Lung (tissue), 12 donors: ENCODE data around the gene DPH6. TPM values are rescaled to one million over a fixed set of nuclear protein-coding genes. Genes with fewer than 3 reads are reported as not detected.

ENCODE experiments used
- ATAC-seq: fragments of 200-7000 bp; cut with Tn5 transposase; one replicate; pipeline ENCODE4 v1.9.1; 2020; ENCODE audit warnings: moderate number of reproducible peaks; ENCODE audit not compliant: insufficient read depth, low FRiP score
- DNase-seq, 3 donors: peaks; one replicate each; pipeline ENCODE4 v3.0.0-alpha.2; 2013 to 2017
- H3K27ac ChIP-seq, 2 donors: one replicate each; pipeline ENCODE4 v1.5.1; 2013; ENCODE audit warnings: mild to moderate bottlenecking in 2 of 2, moderate library complexity in 2 of 2, control low read depth in 1 of 2, inconsistent platforms in 1 of 2, low read depth in 1 of 2, low read length in 1 of 2
- H3K27me3 ChIP-seq, 3 donors: one replicate each; pipeline ENCODE4 v1.5.1; 2013; ENCODE audit warnings: low read length in 2 of 3; ENCODE audit not compliant: control insufficient read depth in 3 of 3, insufficient read depth in 3 of 3
- H3K36me3 ChIP-seq, 4 donors: one replicate each; pipeline ENCODE4 v1.5.1; 2013; ENCODE audit warnings: low read length in 4 of 4, mild to moderate bottlenecking in 1 of 4, moderate library complexity in 1 of 4; ENCODE audit not compliant: control insufficient read depth in 4 of 4, insufficient read depth in 4 of 4
- H3K4me1 ChIP-seq, 5 donors: one replicate each; pipeline ENCODE4 v1.5.1; 2013; ENCODE audit warnings: low read length in 5 of 5, mild to moderate bottlenecking in 2 of 5, moderate library complexity in 1 of 5; ENCODE audit not compliant: control insufficient read depth in 5 of 5, insufficient read depth in 5 of 5
- H3K4me3 ChIP-seq: one replicate; pipeline ENCODE4 v1.5.1; 2013; ENCODE audit warnings: mild to moderate bottlenecking, control low read depth, moderate library complexity
- H3K9ac ChIP-seq, 2 donors: one replicate each; pipeline ENCODE4 v1.5.1; 2013; ENCODE audit warnings: low read length in 2 of 2, control low read depth in 1 of 2; ENCODE audit not compliant: insufficient read depth in 1 of 2
- H3K9me3 ChIP-seq, 4 donors: one replicate each; pipeline ENCODE4 v1.5.1; 2013; ENCODE audit warnings: low read length in 3 of 4, mild to moderate bottlenecking in 1 of 4, moderate library complexity in 1 of 4; ENCODE audit not compliant: control insufficient read depth in 4 of 4, insufficient read depth in 3 of 4
- WGBS, 2 donors: extraction: QIAGEN DNeasy Blood & Tissue Kit; methylation state at CpG; one replicate each; pipeline ENCODE4 v1.1.7; 2013; 5-methylcytosine and 5-hydroxymethylcytosine counted together
- polyA plus RNA-seq, 2 donors: library from polyadenylated mRNA; stranded (reverse); fragments of 200-250 nt; gene quantifications; one replicate each; pipeline ENCODE4 v1.2.1, GENCODE V29; 2013
- total RNA-seq, 2 donors: library from RNA; depleted of rRNA in 1 of 2; stranded (reverse); fragments of >200 nt in 1 of 2; gene quantifications; one replicate each; pipeline ENCODE4 v1.2.1, GENCODE V29; 2014 to 2021
- TF ChIP-seq, protein P1 (sequence below): IDR thresholded peaks from 2 replicates; pipeline ENCODE4 v1.5.1; 2012; ENCODE audit warnings: mild to moderate bottlenecking; ENCODE audit errors: control extremely low read depth, extremely low read depth
- donor health status: control.
- donor health status: control.
- donor health status: Bipolar disorder and iron deficiency.
- donor health status: healthy.
- donor health status: DM: yes; HTN: yes; CAD: no.

Gene DPH6
- total and polyA plus RNA-seq, 4 donors = 5.5 to 55.1 (median 14.8) TPM

DNA sequence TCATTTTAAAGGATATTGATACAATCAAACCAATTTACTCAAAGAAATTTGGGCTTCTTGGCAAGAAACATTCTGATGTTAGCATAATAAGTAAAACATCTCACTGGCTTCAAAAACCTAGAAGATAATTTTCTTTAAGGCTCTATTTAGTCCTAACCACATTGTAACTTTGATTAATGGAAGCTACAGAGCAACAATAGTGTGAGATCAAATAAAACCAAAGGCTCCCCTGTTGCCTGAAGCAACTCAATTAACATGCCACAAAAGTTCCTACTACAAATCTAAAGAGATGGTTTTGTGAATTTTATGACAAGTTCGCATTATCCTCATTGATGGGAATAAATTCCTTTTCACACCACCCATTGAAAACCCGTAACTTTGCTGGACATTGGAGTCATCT lies 5.9 kb downstream of the DPH6 start:
- WGBS, 2 donors = 99% methylated on average over 2 of the region's 2 CpGs
- Histone ChIP-seq H3K36me3 (peaks cover 0 to 4% (median 0%) of the 10 kb centered on the region in 4 donors), H3K9me3 (no peaks in the 10 kb centered on the region), H3K9ac (no peak overlapping the region), H3K4me3 (no peak overlapping the region), H3K4me1 (peaks cover 0 to 9% (median 0%) of the 10 kb centered on the region in 5 donors), H3K27ac (no peak overlapping the region), H3K27me3 (no peaks in the 10 kb centered on the region)
- TF ChIP-seq, protein P1, sequence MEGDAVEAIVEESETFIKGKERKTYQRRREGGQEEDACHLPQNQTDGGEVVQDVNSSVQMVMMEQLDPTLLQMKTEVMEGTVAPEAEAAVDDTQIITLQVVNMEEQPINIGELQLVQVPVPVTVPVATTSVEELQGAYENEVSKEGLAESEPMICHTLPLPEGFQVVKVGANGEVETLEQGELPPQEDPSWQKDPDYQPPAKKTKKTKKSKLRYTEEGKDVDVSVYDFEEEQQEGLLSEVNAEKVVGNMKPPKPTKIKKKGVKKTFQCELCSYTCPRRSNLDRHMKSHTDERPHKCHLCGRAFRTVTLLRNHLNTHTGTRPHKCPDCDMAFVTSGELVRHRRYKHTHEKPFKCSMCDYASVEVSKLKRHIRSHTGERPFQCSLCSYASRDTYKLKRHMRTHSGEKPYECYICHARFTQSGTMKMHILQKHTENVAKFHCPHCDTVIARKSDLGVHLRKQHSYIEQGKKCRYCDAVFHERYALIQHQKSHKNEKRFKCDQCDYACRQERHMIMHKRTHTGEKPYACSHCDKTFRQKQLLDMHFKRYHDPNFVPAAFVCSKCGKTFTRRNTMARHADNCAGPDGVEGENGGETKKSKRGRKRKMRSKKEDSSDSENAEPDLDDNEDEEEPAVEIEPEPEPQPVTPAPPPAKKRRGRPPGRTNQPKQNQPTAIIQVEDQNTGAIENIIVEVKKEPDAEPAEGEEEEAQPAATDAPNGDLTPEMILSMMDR = no peak
- ATAC-seq (no peak), DNase-seq (no peak)

DNA sequence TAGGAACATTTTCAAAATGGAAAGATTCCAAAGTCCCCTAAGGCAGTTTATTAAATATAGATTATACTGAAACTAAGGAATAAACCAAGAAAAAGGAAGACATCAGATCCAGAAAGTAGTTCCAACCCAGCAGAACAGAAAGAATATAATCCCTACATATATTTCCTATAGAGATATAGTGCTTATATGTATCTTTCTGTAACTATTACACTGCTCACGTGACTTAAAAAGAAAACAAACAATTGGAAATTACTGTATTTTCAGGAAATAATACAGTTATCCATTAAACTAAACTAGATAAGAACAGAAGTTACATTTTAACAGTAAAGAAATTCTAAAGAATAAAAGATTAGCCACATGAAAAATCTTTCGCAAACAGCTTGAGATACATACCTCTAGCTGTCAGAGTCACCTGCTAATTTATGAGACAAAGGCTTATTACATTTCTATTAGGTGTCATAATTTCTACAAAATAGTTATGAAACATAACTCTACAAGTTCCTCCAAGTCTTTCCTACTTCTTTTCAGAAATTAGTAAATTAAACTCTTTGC lies 10.5 kb downstream of the DPH6 start:
- peaks cover 0 to 2% (median 0%) of the 10 kb centered on the region in 5 donors for H3K4me1 ChIP-seq
- 49% methylated on average over 2 of the region's 2 CpGs for WGBS, 2 donors
- peaks cover 0 to 4% (median 2%) of the 10 kb centered on the region in 4 donors for H3K36me3 ChIP-seq
- H3K27ac ChIP-seq = no peak overlapping the region
- no peak overlapping the region for H3K4me3 ChIP-seq
- DNase-seq (no peak), ATAC-seq (no peak)
- TF ChIP-seq, protein P1 = no peak
- H3K9ac ChIP-seq = no peak overlapping the region
- no peaks in the 10 kb centered on the region for H3K27me3 ChIP-seq
- no peaks in the 10 kb centered on the region for H3K9me3 ChIP-seq

DNA sequence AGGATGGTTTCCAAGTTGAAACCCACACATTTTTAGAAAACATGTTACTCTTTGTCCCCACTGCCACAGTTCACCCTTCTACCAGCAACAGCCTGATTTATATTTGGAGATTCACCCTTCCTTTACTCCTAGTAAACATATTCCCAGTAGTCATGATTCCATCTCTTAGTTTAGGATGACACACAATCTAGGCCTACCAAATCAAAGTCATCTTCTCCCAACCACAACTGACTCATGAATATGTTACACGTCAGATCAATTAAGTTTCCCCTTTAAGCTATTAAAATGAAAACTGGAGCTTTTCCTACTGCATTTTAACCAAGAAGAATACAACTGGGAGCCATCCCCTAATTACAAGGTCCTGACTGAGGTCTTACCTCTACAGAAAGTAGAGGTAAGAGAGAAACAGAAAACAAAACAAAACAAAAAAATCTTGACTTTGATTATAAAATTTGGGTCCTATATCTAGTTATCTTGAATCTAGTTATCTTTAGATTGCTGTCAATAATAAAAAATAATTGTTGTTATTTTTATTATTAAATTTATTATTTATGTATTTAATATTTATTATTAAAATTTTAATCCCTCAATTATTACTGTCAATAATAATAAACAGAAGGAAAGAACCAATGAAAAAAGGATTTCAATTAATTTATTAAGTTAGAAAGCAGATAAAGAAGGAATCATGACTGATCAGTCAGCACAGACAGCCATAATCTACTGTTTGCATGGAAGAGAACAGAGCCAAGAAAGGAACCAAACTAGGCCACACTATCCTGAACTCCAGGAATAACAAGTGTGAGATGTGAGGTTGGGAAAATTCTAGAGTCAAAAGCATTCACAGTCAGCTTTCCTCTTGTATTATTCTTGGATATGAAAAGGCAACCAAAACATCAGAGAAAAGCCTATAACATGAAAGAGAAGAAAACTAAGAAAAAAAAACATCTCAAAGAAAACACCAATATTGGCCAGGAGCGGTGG lies 12.5 kb downstream of the DPH6 start:
- Histone ChIP-seq H3K27ac (no peak overlapping the region), H3K4me1 (peaks cover 0 to 2% (median 0%) of the 10 kb centered on the region in 5 donors), H3K27me3 (no peaks in the 10 kb centered on the region), H3K9ac (no peak overlapping the region), H3K4me3 (no peak overlapping the region), H3K9me3 (no peaks in the 10 kb centered on the region), H3K36me3 (peaks cover 0 to 8% (median 2%) of the 10 kb centered on the region in 4 donors)
- TF ChIP-seq, protein P1 = no peak
- WGBS, 2 donors = 96% methylated on average over 2 of the region's 2 CpGs
- ATAC-seq (no peak), DNase-seq (no peak)
